HG02981 (cell line): Measurements from ENCODE around the gene RAB14.
"Not testable (repeated sequence)": the region's sequence is repeated elsewhere in the genome, so short reads cannot be mapped to it uniquely, and the experiment has no call there.

Source experiments
- ATAC-seq: cut with Tn5 transposase; IDR thresholded peaks from one replicate; pipeline ENCODE4 v1.9.1; 2021; ENCODE audit warnings: mild to moderate bottlenecking, moderate library complexity; ENCODE audit not compliant: unreplicated experiment

Gene RAB14

DNA sequence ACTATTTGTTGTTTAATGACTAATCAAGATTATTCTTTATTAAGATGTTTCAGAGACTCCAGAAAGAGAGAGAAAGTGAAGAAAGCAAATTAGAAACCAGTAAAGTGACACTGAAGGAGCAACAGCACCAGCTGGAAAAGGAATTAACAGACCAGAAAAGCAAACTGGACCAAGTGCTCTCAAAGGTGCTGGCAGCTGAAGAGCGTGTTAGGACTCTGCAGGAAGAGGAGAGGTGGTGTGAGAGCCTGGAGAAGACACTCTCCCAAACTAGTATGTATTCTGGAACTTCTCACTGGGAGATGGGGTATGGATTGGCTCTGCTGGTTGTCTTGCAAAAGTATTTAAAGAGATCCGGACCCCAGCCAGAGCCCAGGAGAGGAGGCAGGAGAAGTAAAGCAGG is 33.6 kb downstream of the RAB14 start:
- ATAC-seq = no peak

DNA sequence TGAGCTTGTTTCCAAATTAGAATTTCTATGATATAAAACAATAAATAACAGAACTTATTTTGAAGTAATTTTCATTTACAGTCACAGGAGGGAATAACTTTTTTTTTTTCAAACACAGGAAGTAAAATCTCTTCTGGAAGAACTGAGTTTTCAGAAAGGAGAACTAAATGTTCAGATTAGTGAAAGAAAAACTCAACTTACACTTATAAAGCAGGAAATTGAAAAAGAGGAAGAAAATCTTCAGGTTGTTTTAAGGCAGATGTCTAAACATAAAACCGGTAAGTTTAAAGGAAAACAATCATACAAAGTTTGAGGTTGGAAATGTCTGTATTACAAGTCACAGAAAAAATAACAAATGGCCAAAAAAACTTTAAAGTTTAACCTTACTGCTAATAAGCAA is 41.6 kb downstream of the RAB14 start:
- ATAC-seq = no peak

DNA sequence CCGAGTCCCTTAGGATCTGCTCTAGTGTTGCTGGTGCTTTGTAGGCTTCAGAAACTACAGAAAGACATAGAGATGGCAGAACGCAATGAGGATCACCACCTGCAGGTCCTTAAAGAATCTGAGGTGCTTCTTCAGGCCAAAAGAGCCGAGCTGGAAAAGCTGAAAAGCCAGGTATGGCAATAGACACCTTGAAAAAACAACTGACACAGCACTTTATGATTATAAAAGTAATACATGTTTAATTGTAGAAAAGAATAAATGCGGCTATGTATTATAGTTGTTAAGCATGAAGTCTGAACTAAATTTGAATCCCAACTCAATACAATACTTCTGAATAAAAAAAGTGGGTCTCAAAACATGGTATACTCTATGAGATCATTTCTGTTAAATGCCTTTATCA is 43.7 kb downstream of the RAB14 start:
- no peak for ATAC-seq

DNA sequence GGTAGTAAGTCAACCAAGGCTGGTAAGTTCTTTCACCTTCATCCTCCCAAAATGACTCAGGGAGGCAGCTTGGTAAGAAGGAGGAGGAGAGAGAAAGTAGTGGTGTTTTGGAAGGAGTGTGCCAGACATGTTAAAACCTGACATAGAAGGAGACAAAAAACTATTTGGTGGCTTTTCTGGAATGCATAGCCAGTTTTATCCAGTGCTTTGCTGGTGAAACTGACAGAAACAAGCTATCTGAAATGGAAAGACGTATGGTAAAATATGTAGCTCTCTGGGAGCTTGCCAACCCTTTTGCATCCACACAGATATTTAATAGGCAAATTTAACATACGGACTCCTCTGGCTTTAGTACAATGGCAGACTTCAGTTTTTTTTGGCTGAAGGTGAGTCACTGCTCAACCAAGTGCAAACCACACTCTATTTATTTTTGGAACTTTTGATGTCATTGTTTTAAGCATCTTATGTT is 45.4 kb downstream of the RAB14 start:
- ATAC-seq = peak; percentile 76

DNA sequence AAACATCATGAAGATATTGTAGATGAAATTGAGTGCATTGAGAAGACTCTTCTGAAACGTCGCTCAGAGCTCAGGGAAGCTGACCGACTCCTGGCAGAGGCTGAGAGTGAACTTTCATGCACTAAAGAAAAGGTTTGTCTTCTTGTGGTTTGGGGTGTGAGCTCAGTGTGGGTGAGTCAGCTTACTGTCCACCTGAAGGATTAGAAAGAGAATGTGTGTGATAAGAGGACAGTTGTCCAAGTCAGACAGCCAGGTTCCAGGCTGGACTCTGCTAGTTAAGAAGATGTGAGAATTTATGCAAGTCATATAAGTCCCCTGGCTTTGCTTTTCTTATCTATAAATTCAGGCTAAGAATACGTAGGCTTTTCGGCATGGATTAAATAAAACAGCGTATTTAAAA is 46.9 kb downstream of the RAB14 start:
- ATAC-seq = no peak

DNA sequence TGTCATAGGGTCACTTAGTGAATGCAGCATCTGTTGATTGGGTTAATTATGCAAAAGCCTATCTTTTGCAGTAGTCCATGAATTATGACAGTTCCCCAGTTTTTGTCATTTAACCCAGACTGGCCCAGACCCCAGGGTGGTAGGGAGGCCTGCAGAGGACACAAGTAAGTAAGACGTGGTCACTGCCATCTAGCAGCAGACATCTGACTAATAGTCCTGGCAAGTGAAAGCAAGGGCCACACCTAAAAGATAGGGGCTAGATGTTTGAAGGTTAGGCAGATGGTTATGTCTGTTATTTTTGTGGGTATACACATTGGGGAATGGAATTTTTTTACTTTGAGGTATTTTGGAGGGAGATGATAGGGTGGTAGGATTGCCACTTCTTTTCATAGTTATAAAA is 48.0 kb downstream of the RAB14 start:
- ATAC-seq = no peak

DNA sequence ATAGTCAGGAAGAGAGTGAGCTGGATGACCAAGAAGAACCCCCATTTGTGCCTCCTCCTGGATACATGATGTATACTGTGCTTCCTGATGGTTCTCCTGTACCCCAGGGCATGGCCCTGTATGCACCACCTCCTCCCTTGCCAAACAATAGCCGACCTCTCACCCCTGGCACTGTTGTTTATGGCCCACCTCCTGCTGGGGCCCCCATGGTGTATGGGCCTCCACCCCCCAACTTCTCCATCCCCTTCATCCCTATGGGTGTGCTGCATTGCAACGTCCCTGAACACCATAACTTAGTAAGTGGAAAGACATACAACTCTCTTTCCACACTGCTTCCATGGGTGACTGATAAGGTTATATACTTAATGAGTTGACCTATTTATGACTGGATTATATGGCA is 51.5 kb downstream of the RAB14 start:
- ATAC-seq = no peak

DNA sequence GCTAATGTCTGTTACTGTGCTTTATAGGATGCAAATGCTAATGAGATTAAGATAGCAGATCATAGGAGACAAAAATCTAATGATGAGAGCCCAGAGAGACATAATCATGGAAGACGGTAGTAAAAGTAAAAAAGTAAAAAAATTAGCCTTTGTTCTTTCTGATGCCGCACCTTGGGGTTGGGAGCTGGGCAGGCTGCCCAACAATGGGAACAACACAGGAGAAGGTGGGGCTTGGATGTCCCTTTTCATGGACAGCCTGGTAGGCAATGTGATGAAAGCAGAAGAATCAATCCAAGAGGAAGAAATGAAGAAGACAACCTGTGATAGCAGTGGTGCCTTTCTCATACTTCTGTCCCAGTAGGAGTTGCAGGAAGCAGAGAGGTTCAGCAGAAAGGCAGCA is 57.2 kb downstream of the RAB14 start:
- ATAC-seq = no peak

DNA sequence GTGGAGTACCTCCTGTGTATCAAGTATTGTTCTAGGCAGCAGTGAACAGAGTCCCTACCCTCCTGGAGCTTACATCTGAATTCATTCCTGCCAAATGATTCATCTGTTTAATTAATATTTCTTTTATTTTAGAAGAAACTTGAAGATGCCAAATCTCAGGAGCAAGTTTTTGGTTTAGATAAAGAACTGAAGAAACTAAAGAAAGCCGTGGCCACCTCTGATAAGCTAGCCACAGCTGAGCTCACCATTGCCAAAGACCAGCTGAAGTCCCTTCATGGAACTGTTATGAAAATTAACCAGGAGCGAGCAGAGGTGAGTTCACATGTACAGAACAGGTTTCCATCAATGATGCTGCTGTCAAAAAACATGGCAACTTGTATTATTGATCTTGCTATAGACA is 57.9 kb downstream of the RAB14 start:
- no peak for ATAC-seq

DNA sequence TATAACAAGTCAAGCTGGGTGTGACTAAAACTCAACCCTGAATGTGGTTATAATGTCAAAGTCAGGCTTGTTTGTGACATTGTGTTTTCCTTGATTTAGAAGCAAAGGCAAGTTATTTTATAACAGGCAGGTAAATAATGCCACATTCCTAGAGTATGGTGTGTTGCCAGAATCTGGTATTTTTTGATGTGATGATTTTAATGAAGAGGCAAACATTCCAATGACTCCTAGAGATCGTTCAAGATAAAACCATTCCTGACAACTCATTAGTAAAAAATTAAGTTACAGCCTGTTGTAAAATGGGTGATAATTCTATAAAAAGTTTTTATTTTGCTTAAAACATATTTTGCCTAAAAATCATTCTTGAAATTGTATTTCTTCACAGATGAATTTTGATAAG is 60.0 kb downstream of the RAB14 start:
- no peak for ATAC-seq

DNA sequence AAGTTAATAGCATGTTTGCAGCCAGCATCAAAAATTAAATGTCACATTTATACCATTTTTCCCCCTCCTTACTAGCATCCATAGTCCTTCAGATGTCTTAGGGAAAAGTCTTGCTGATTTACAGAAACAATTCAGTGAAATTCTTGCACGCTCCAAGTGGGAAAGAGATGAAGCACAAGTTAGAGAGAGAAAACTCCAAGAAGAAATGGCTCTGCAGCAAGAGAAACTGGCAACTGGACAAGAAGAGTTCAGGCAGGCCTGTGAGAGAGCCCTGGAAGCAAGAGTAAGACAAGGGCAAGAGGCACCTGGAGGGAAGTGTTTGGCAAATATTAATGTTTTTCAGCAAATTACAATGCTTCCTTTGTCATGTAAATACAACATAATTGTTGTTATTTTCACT is 60.4 kb downstream of the RAB14 start:
- no peak for ATAC-seq

DNA sequence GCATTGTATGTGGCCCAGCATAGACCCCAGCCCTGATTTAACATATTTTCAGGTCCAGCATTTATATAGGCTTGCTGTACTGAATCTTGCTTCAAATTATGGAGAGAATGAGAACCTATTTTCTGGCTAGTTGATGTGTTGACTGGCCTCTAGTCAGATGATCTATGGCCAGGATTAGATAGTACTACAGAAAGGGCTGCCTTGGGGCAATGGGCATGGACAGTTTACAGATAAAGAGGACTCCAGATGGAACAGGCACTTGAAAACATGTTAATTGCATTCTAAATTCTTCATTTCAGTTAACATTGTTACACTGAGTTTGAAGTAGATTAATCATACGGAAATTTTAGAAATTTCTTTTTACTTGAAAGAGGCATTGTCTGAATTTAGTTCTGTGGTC is 61.5 kb downstream of the RAB14 start:
- no peak for ATAC-seq

DNA sequence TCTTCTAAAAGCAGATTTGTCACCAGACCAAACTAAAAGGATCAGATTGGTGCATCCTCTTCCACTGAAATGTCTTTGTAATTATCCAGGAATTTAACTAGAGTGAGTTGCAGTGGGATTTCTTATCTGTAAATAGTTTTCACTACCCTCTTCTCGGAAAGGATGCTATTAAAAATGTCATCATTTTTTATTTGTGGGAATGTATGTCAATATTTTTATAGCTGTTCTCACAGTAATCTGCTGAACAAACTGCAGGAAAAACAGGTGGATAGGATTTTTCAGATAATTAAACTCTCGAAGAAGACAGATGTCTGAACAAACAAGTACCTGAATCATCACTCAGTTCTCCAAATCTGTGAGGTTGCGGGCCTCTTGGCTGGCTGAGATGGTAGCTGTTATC is 62.7 kb downstream of the RAB14 start:
- ATAC-seq = no peak

DNA sequence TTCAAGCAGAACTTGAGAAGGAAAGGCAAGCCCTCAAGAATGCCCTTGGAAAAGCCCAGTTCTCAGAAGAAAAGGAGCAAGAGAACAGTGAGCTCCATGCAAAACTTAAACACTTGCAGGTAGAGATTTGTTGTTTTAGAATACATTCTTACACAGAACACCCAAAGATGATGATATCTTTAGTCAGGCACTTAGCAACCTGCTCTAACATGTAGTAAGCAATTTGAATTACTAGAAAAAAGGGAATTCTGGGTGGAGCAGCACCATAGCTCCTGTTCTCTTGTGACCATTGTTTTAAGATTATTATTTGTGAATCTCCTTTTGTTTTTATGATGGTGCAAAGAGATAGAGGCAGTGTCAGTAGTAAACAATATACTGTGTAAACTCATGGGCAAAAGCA is 63.1 kb downstream of the RAB14 start:
- ATAC-seq = no peak

DNA sequence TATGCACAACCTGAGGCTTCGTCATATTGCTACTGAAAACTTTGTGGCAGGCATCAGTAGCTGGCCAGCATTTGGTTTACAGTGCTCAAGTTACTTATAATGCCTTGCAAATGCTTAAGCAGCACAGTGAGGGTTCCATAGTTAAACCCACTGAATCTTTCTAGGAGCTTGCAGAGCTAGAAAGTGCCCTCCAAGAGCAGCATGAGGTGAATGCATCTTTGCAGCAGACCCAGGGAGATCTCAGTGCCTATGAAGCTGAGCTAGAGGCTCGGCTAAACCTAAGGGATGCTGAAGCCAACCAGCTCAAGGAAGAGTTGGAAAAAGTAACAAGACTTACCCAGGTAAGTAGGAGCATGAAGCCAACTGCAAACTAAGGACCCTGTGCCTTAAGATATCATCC is 66.0 kb downstream of the RAB14 start:
- no peak for ATAC-seq

DNA sequence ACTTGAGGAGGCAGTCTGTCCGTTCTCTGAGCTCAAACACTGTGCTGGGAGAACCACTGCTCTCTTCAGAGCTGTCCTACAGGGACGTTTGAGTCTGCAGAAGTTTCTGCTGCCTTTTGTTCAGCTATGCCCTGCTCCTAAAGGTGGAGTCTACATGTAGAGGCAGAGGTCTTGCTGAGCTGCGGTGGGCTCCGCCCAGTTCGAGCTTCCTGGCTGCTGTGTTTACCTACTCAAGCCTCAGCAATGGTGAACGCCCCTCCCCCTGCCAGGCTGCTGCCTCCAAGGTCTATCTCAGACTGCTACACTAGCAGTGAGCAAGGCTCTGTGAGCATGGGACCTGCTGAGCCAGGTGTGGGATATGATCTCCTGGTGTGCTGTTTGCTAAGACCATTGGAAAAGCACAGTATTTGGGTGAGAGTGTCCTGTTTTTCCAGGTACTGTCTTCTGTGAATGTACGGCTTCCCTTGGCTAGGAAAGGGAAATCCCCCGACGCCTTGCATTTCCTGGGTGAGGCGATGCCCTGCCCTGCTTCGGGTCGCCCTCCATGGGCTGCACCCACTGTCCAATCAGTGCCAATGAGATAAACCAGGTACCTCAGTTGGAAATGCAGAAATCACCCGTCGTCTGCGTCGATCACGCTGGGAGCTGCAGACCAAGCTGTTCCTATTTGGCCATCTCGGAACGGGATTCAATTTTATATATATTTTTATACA is 68.4 kb downstream of the RAB14 start:
- ATAC-seq = no peak

DNA sequence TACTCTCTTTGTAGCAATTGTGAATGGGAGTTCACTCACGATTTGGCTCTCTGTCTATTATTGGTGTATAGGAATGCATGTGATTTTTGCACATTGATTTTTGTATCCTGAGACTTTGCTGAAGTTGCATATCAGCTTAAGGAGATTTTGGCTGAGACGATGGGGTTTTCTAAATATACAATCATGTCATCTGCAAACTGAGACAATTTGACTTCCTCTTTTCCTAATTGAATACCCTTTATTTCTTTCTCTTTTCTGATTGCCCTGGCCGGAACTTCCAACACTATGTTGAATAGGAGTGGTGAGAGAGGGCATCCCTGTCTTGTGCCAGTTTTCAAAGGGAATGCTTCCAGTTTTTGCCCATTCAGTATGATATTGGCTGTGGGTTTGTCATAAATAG is 72.3 kb downstream of the RAB14 start:
- not testable (repeated sequence) for ATAC-seq
